HG03139 (cell line): ENCODE data around the gene COQ2.
"Not testable (repeated sequence)": the region's sequence is repeated elsewhere in the genome, so short reads cannot be mapped to it uniquely, and the experiment has no call there.

Experiments
- ATAC-seq: cut with Tn5 transposase; IDR thresholded peaks from one replicate; pipeline ENCODE4 v1.9.1; 2021; ENCODE audit not compliant: unreplicated experiment

Gene COQ2

DNA sequence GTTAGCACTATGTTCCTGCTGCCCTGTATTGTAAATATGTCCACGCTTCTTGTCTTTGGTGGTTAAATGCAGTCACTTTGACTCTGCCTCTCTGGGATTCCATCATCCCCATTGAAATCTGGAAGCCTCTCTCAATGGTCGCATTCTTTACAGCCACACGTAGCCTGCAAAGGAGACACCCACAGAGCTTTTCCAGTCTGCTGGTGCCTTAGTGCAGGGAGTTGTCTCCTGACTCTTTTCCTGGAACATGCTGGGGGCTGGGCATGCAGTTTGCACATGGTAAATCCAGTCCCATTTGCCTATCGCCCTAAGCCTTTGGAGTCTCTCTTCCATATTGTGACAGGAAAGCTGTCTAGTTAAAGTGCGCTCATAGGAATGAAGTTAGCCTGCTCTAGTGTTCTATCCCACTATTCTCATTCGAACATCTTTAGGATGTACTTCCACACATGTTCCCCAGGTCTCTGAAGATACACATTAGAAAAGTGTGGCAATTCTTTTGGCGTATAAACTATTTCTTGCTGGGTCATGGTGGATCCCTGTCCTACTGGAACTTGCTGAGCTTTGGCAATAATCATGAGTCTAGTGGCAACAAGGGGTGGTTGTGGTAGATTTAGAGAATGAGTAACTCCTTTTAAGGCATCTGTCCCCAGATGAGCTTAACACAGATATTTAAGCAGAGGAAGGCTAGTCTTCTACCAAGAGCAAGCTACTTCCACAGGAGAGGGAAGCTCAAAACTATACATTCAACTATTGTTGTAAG, 33.7 kb downstream of the COQ2 start:
- no peak for ATAC-seq

DNA sequence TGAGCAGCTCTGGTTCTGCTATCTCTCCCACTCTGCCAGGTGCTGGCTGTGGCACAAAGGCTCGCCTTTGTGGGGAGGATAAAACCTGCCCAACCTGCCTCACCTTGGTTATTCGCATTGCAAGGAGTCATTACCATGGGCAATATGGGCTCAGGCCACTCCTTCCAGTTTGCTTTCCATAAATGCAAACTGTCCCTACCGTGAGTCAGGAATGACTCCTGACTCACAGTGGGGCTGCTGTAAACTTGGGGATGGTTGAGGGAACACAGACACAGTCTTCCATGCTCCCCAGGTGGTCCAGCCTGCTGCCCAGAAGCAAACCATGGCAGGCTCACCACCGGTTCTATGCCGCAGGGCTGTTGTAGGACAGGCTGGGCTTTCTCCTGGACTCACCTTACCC, 36.1 kb downstream of the COQ2 start:
- ATAC-seq = no peak

DNA sequence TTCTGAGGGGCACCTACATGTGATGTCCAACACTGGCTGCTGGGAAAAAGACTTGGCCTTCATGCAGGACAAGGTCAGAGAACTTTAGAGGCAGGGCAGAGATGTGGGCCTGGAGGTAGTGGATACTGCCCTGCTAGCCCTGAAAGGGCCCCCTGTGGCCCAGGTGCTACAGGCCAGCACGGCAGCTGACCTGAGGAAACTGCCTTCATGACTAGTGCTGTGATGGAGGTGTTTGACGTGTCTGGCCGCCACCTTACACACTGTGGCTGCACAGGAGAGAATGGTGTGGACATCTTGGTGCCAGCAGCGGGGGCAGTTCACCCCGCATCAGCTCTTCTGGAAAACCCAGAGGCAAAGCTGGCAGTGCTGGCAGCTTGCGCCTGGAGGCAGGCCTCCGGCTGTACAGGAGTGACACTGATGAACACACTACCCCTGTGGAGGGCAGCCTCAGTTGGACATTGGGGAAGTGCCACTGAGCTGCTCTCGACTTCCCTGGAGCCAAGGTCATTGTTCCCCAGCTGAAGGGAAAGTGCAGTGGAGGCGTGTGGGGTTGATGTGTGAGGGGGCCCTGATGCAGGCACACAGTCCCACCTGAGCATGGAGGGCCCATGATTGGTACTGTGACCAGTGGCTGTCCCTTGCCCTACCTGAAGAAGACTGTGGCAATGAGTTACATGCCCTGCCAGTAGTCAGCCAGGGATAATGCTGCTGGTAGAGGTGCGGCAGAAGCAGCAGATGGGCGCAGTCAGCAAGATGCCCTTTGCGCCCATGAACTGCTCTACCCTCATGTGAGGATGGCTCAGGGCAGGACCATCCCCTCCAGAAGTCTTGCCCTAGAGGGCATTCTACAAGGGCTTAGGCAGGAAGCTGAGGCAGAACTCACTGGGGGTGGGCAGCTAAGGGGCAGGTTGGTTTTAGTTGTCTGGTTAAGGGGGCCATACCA, 36.9 kb downstream of the COQ2 start:
- ATAC-seq = no peak

DNA sequence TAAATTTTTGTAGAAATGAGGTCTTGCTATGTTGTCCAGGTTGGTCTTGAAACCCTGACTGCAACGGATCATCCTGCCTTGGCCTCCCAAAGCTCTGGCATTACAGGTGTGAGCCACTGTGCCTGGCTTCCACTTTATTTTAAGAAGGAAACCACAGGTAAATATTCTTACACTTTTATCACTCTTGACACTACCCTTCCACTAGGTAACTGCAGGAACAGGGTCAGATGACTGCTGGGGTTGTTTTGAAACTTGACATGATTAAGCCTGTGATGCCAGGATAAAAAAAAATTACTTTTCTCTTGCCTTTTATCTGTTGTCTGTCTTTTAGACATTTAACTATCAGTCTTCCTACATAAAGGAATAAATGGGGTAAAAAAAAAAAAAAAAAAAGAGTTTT, 43.5 kb downstream of the COQ2 start:
- ATAC-seq = no peak

DNA sequence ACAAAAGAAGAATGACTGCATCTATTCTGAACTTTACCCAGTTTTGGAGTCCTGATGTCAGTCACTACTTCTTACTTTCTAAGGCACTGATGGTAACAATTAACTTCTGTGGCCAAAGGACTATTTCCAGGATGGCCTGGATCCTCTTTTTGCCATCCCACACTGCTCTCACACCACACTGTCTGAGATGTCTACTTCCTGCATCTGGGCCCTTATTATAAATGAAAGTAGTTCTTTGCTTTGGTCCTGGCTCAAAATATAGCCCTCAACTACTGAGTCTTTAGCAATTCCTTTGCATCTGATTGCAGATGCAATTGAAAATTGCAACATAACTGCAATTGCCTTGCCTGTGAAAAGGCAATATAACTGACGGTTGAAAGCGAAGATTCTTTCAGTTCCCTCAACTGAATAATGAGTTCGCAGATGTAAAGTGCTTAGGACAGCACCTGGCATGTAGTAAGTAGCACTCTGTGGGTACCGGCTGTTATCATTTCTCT, 44.2 kb downstream of the COQ2 start:
- ATAC-seq = peak; percentile 83

DNA sequence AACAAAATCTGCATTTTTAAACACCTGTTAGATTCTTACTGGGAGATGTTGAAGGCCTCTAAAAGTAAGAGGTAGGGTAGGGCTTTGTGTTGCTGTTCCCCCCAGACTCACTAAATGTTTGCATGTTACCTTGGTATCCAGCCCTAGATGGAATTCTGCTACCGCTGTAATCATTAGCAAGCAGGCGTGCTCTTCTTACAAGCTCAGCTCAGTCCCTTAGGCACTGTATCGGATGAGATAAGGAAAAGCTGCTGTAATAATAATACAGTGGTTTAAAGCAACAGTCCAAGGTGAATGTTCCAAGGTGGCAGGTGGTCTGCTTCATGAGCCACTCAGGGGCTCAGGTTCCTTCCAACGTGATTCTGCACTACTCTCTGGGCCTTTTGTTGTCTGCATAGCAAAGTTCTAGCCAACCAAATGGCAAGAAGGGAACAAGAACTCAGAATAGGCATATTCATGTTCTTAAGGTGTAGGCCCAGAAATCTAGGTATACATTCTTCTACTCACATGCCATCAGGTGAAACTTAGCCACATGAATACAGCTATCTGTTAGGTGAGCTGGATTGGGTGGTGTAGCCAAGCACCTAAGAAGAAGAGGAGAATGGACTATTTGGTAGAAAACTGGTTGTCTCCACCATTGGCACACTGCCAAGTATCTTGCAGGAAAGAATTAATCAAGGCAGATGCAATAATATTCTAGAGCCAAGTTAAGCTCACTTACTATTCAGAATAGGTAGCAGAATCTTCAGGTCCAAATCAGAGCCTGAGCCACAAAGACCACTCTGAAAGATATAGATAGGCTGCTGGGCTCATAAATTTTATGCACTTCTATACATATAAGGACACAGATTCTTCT, 46.0 kb downstream of the COQ2 start:
- ATAC-seq = no peak

DNA sequence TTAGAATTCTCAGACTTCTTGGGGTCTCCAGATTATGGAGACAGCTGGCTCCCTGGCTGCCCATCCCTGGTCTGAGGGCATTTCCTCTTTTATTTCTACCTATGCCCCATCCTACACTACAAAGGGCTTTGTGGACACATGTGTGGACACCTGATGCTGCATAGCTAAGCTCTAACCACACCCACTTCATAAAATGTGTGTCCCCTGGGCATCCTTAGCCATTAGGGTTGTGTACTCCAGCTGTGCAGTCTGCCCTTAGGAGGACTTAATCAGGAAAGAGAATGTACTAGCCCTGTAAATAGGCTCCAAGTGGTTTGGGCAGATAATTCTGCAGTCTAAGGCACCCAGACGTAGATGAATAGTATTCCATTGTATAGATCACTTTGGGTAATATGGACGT, 47.0 kb downstream of the COQ2 start:
- ATAC-seq = no peak

DNA sequence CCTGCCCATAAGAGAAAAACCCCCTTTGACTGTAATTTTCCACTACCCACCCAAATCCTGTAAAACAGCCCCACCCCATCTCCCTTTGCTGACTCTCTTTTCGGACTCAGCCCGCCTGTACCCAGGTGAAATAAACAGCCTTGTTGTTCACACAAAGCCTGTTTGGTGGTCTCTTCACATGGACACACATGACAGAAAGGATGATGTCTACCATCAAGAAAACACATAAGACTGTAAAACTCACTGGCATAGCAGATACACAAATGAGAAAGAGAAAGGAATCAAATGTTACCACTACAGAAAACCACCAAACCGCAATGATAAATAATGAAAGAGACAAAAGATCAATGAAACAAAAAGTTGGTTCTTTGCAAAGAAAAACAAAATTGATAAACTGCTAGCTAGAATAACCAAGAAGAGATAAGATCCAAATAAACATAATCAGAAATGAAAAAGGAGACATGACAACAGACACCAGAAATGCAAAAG, 48.9 kb downstream of the COQ2 start:
- ATAC-seq = not testable (repeated sequence)

DNA sequence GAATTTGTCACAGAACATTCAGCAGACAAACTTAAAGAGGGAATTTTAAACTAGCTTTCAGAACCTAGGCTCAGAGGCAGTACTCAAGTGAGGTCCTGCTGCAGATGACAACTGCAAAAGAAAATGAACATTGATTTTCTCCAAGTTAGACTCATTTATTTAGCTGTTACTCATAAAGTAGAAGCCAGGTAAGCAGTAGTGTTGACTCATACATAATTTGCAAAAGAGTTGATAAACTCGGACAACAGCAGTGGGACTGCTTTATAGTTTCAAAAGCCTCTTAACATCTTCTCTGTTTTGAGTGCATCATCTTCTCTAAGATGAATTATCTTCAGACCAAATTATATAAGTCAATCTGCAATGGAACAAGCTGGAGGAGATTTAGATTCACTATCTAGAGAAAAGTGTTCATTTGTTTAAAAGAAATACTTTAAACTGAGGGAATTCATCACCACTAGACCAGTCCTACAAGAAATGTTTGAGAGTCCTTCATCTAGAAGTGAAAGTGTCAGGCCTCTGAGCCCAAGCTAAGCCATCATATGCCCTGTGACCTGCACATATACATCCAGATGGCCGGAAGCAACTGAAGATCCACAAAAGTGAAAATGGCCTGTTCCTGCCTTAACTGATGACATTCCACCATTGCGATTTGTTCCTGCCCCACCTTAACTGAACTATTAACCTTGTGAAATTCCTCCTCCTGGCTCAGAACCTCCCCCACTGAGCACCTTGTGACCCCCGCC, 49.5 kb downstream of the COQ2 start:
- no peak for ATAC-seq

DNA sequence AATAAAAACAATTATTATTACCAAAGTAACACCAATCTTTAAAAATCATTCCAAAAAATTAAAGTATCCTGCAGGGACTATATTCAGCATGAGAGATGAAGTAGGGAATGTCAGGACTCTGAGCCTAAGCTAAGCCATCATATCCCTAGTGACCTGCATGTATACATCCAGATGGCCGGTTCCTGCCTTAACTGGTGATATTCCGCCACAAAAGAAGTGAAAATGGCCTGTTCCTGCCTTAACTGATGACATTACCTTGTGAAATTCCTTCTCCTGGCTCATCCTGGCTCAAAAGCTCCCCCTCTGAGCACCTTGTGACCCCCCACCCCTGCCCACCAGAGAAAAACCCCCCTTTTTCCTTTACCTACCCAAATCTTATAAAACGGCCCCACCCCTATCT, 50.2 kb downstream of the COQ2 start:
- ATAC-seq = not testable (repeated sequence)

DNA sequence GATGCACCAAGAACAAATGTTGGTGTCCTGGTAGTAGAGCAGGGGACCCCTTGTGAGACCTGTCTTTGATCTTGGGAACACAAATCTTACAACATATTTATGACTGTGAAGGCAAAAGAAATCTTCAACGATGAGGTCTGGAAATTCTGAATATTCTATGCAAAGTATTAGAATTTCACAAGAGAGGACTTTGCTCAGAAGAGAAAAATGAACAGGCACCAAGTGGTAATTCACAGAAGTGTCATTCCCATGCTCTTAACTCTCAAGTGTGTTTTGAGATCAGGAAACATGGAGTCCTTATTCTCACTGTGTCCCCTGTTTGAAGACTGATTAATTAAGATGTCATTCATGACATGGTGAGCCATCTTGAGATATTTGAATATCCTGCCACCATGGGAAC, 52.5 kb downstream of the COQ2 start:
- ATAC-seq = no peak

DNA sequence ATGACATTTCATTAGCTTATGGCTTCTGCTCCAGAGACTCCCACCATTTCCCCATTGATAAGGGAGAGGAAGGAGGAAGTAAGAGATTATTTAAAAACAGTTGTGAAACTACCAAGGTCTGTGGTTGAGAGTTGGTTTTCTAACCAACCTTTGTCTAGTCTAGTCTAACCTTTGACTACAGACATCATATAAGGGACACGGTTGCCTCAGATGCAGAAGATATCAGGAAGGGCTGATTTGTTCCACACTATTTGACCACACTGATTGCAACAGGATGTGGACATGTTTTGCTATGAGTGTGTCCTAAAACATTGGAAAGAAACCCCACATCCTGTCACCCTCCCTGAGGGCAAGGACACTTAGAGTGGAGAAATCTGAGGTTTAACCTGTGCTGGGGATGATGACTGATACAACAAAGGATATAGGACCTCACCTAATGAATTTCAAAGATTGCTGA, 53.0 kb downstream of the COQ2 start:
- peak; percentile 61 for ATAC-seq

DNA sequence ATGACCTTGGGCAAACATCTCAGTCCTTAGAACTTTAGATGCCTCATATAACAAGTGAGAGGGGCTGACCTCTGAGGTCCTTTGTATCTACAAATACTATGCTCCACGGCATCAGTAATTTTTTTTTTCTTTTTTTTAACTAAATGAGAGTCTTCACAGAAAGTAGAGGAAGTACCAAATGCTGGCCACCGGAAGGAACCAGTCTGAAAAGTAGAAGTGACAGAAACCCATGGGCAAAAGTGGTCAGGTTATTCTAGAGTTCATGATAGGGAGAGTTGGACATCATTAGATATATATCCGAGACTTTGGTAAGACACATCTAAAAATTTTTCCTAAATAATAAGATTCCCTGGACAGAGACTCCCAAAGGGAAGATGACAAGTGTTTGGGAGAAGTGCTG, 53.7 kb downstream of the COQ2 start:
- no peak for ATAC-seq

DNA sequence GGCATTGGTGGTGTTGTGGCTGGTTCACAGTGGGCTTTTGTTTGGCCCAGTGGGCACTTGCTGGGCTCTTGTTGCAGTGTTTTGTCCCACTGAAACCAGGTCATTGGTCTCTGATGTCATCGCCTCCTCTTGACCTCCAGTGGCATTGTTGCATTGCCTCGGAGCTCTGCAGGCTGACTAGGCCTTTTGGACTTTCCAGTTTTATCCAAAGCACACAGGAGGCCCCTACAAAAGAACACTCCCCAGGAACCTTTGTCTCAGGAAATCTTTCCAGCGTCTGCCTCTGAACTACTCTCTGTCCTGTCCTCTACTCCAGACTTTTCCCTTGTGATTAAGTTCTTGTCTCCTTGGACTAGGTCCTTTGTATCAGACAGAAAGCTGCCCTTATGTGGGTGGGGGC, 54.8 kb downstream of the COQ2 start:
- ATAC-seq = no peak

DNA sequence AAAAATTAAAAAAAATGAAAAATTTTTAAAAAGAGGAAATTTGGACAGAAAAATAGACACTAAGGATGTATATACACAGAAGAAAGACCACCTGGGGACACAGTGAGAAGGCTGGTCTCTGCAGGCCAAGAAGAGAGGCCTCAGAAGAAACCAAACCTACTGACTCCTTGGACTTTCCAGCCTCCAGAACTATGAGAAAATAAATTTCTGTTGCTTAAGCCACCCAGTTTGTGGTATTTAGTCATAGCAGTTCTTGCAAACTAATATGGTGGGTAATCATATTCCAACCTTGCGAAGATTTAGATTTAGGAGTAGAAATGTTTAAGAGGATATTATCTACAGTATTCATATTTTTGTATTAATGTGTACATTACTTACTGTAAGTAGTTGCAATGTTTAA, 56.4 kb downstream of the COQ2 start:
- ATAC-seq = no peak

DNA sequence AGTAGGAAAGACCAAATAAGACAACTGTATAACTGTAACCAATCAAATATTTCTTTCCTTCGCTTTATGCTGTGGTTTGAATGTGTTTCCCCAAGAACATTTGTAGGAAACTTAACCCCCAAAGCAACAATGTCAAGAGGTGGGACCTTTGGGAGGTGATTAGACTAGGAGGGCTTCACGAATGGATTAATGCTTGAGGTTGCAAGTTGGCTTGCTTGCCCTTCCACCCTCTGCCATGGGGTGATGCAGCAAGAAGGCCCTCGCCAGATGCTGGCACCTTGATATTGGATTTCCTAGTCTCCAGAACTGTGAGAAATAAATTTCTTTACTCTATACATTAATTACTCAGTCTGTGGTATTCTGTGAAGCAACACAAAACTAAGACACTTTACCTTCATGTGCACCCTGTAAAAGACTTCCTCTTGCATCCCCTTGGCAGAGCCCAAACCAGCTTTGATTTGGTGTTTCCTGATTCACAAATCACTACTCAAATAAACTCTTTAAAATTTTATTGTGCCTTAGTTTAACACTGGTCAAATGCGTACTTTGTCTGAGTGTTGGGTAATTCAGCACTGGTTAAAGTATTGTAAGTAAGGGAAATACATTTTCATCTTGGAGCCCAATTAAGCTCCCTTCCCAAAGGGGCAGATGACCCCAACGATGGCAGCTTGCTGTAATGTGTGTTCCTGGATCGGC, 59.9 kb downstream of the COQ2 start:
- no peak for ATAC-seq

DNA sequence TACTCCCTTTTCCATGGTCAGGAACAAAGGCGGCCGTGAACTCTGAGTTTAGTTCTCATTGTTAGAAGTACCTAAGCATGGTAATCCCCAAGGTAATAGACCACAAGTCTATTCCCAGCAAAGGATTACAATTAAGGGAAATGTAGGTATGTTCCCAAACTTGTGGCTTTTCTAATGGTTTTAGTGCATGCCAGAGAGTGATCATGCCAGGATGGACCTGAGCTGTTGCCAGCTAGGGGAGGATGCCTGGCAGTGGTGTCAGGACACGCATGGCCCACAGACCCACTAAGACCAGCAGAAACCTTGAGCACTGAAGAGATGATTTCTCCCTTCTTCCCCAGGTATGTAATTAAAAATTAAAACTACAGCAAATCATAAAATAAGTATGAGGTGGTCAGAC, 60.8 kb downstream of the COQ2 start:
- ATAC-seq = no peak

DNA sequence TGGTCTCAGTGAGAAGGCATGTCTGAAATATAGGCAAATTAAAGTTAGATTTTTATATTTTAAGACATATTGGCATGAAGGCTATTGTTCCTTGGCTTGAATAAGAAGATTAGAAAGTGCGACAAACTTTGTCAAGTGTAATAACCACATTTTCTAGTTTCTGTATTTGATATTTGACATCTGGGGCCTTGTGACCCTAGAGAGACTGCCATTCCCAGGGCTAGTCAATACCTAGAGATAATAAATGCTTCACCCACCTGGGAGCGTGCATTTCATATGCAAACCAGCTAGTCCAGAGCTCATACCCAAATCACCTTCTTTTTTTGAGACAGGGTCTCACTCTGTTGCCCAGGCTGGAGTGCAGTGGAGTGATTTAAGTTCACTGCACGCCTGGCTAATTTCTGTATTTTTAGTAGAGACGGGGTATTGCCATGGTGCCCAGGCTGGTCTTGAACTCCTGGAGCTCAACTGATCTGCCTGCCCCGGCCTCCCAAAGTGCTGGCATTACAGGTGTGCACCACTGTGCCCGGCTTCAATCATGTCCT, 62.6 kb downstream of the COQ2 start:
- peak; percentile 39 for ATAC-seq
